A673 (cell line): ENCODE data around the gene DTYMK. TPM values are rescaled to one million over a fixed set of nuclear protein-coding genes. Genes with fewer than 3 reads are reported as not detected.

Source experiments
- BruUV-seq: library from RNA; stranded (reverse); fragments of 400-500 nt; replicated peaks from 2 replicates; lab custom pipeline; 2021; lab: Mats Ljungman, UMichigan
- CTCF ChIA-PET: fragments of 300-600 bp; sonication (Branson Sonifier 250); formaldehyde crosslinking; loops from one replicate; lab custom pipeline; 2022; ENCODE audit warnings: antibody characterized with exemption; lab: Charles Lee
- POLR2A ChIA-PET: fragments of 300-600 bp; sonication (Branson Sonifier 250); formaldehyde crosslinking; loops from one replicate; lab custom pipeline; 2022; ENCODE audit warnings: antibody characterized with exemption; ENCODE audit not compliant: low non-redundant PET; lab: Charles Lee
- DNase-seq: peaks from one replicate; pipeline ENCODE4 v3.0.0-alpha.2; 2015; ENCODE audit warnings: low spot score
- H3K27ac ChIP-seq: fragments of 200-600 bp; sonication (generic); 2 replicates; pipeline ENCODE4 v1.5.1; 2016; ENCODE audit warnings: mixed run types, low read depth, mild to moderate bottlenecking, mixed read lengths, antibody characterized with exemption, low read length; ENCODE audit not compliant: poor library complexity, severe bottlenecking
- H3K27me3 ChIP-seq: fragments of 200-600 bp; sonication (generic); replicated peaks from 2 replicates; pipeline ENCODE4 v1.6.1; 2017; ENCODE audit warnings: mixed run types, low read depth, mild to moderate bottlenecking, mixed read lengths, antibody characterized with exemption, low read length; ENCODE audit not compliant: insufficient read depth, poor library complexity
- H3K36me3 ChIP-seq: fragments of 200-600 bp; sonication (generic); 2 replicates; pipeline ENCODE4 v1.6.1; 2016; ENCODE audit warnings: mixed run types, mild to moderate bottlenecking, mixed read lengths, antibody characterized with exemption, low read length; ENCODE audit not compliant: insufficient read depth, poor library complexity, severe bottlenecking
- H3K4me1 ChIP-seq: fragments of 200-600 bp; sonication (generic); 2 replicates; pipeline ENCODE4 v1.6.1; 2017; ENCODE audit warnings: mixed run types, mild to moderate bottlenecking, mixed read lengths, antibody characterized with exemption, low read length; ENCODE audit not compliant: insufficient read depth, poor library complexity, severe bottlenecking
- H3K4me3 ChIP-seq: fragments of 200-600 bp; sonication (generic); 2 replicates; pipeline ENCODE4 v1.5.1; 2016; ENCODE audit warnings: low read depth, mixed run types, mild to moderate bottlenecking, mixed read lengths, low read length; ENCODE audit not compliant: poor library complexity, severe bottlenecking
- H3K9me3 ChIP-seq: fragments of 200-600 bp; sonication (generic); 2 replicates; pipeline ENCODE4 v1.6.1; 2016; ENCODE audit warnings: mixed run types, low read depth, mild to moderate bottlenecking, mixed read lengths, antibody characterized with exemption, low read length; ENCODE audit not compliant: poor library complexity, severe bottlenecking
- CTCF ChIP-seq: fragments of 300-800, 200-600 bp; sonication (generic); conservative IDR thresholded peaks from 2 replicates; pipeline ENCODE4 v1.5.1; 2017; ENCODE audit warnings: low read depth, mild to moderate bottlenecking, antibody characterized with exemption, low read length, moderate library complexity, mixed read lengths
- EZH2 ChIP-seq: fragments of 200-600 bp; sonication (generic); IDR thresholded peaks from 2 replicates; pipeline ENCODE4 v1.6.1; 2017; ENCODE audit warnings: borderline replicate concordance, low read depth, mild to moderate bottlenecking, mixed read lengths, antibody characterized with exemption, low read length; ENCODE audit not compliant: poor library complexity, severe bottlenecking
- intact Hi-C: fragments of 100-400 bp; cut with micrococcal nuclease; formaldehyde crosslinking; loops from one replicate; pipeline ENCODE4 v1.10.0; 2022; ENCODE audit not compliant: unreplicated experiment
- total RNA-seq: library from RNA; stranded (reverse); gene quantifications from 2 replicates; pipeline ENCODE4 v1.2.3, GENCODE V29; 2021

DTYMK gene
- total RNA-seq, 1 experiment from 2014 or later, result 139 TPM

GRCh38 chr2:241671457-241672240 is 15.0 kb downstream of the DTYMK start:
- H3K4me1 ChIP-seq, result no peaks in the 10 kb centered on the region
- H3K9me3 ChIP-seq, result no peaks in the 10 kb centered on the region
- no peak overlapping the region for H3K27ac ChIP-seq
- peaks cover 20% of the 10 kb centered on the region for H3K36me3 ChIP-seq
- TF ChIP-seq EZH2 (no peak), CTCF (no peak)
- DNase-seq, result no peak
- ChIA-PET POLR2A (no interaction called here), CTCF (interaction anchor here (0.5 kb wide), 1 partner anchor 159 kb away, joined by 5 read pairs; no protein-coding TSS in a partner anchor)
- intact Hi-C loops, result no loop called here
- no peak overlapping the region for H3K4me3 ChIP-seq
- H3K27me3 ChIP-seq, result no peaks in the 10 kb centered on the region
- no TSS peak for BruUV-seq

GRCh38 chr2:241670333-241671110 is 16.1 kb downstream of the DTYMK start:
- no TSS peak for BruUV-seq
- ChIA-PET POLR2A (no interaction called here), CTCF (no interaction called here)
- Histone ChIP-seq H3K36me3 (peaks cover 10% of the 10 kb centered on the region), H3K27me3 (no peaks in the 10 kb centered on the region), H3K4me3 (no peak overlapping the region), H3K4me1 (no peaks in the 10 kb centered on the region), H3K27ac (no peak overlapping the region), H3K9me3 (no peaks in the 10 kb centered on the region)
- TF ChIP-seq EZH2, result no peak
- no peak for TF ChIP-seq CTCF
- no peak for DNase-seq
- intact Hi-C loops, result no loop called here

- Histone ChIP-seq H3K4me3 (no peak overlapping the region), H3K27ac (no peak overlapping the region), H3K9me3 (no peaks in the 10 kb centered on the region), H3K27me3 (no peaks in the 10 kb centered on the region), H3K36me3 (peaks cover 4% of the 10 kb centered on the region), H3K4me1 (no peaks in the 10 kb centered on the region)
- CTCF ChIA-PET, result no interaction called here
- intact Hi-C loops, result no loop called here
- POLR2A ChIA-PET, result interaction anchor here (0.7 kb wide), 1 partner anchor 106 kb away, joined by 3 read pairs; no protein-coding TSS in a partner anchor
- no peak for DNase-seq
- BruUV-seq, result no TSS peak
- TF ChIP-seq CTCF (no peak), EZH2 (no peak)
These were observed 17.8 kb downstream of the DTYMK start for GRCh38 chr2:241668839-241669238.
